ENCODE data around the gene DLGAP4.

The DLGAP4 gene

DNA sequence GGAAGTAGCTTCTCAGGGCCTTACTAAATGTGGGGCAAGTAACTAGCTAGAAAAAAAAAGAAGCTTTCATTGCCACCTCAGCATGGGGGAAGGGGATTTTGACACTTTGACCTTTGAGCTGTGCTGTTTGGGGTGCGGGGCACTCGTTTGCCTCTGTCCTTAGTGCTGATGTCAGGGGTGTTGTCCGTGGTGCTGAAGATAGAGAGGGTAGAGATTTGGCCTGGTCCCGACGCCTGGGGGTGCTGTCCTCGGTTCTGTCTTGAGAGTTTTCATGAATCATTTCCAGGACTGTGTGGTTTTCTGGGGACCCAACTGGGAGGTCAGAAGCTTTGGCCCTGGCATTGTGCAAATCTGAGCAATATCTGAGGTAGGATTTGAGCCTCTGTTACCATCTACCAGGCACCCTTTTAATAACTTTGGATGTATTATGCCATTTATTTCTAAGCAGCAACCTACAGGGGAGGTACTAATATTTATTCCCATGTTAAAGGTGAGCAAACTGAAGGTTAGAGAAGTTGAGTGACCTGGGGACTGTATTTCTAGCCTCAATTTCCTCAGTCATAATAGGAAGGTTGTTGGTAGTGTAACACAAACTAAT lies 78.0 kb downstream of the DLGAP4 start:
- H3K4me1 Mint-ChIP-seq (ENCODE audit: low read depth): no peaks in the 10 kb centered on the region
- no peak overlapping the region for H3K4me3 Mint-ChIP-seq
- no peaks in the 10 kb centered on the region for H3K36me3 Mint-ChIP-seq (ENCODE audit: low read depth)
- no peak overlapping the region for H3K27ac Mint-ChIP-seq
- H3K27me3 Mint-ChIP-seq: peaks cover 3% of the 10 kb centered on the region
- H3K9me3 Mint-ChIP-seq: no peaks in the 10 kb centered on the region

- Mint-ChIP-seq H3K27ac (no peak overlapping the region), H3K27me3 (peaks cover 3% of the 10 kb centered on the region), H3K4me3 (no peak overlapping the region), H3K4me1 (ENCODE audit: low read depth) (no peaks in the 10 kb centered on the region), H3K36me3 (ENCODE audit: low read depth) (no peaks in the 10 kb centered on the region), H3K9me3 (no peaks in the 10 kb centered on the region)
Observed at GRCh38 chr20:36385503-36385902, 79.4 kb downstream of the DLGAP4 start.

- H3K36me3 Mint-ChIP-seq (ENCODE audit: low read depth): no peaks in the 10 kb centered on the region
- H3K4me1 Mint-ChIP-seq (ENCODE audit: low read depth): no peaks in the 10 kb centered on the region
- peaks cover 3% of the 10 kb centered on the region for H3K27me3 Mint-ChIP-seq
- no peaks in the 10 kb centered on the region for H3K9me3 Mint-ChIP-seq
- no peak overlapping the region for H3K27ac Mint-ChIP-seq
- no peak overlapping the region for H3K4me3 Mint-ChIP-seq
Observed at GRCh38 chr20:36386236-36386635, 80.1 kb downstream of the DLGAP4 start.

GRCh38 chr20:36390269-36390668 lies 84.1 kb downstream of the DLGAP4 start:
- Mint-ChIP-seq H3K9me3 (no peaks in the 10 kb centered on the region), H3K27me3 (no peaks in the 10 kb centered on the region)

DNA sequence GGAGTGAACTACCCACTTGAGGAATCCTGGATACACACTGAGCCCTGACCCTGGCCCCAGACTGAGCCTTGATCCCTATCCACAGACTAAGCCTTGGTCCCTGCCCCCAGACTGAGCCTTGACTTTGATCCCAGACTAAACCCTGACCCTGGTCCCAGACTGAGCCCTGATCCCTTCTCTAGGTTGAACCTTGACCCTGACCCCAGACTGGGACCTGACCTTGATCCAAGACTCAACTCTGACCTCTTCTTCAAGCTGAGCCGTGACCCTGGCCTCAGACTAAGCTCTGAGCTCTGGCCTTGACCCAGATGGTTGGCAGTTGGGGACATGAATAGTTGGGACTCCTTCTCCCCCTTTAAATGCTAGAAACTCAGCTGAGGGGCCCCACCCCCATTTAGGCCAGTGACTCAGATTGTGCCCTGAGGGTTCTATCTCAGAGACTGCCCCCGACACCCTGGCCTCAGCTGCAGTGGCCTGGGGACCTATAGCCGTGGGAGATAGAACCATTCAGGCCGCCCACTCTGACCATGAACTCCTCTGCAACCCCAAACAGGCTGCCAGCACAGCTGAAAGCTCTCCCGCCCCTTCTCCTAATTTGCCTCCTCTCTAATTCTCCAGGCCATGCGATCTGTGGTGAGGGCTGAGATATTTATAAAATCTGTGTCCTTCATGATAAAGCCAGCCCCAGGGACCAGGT lies 84.7 kb downstream of the DLGAP4 start:
- H3K9me3 Mint-ChIP-seq: no peaks in the 10 kb centered on the region
- H3K4me3 Mint-ChIP-seq: no peak overlapping the region
- no peaks in the 10 kb centered on the region for H3K27me3 Mint-ChIP-seq
- H3K4me1 Mint-ChIP-seq (ENCODE audit: low read depth): no peaks in the 10 kb centered on the region
- H3K27ac Mint-ChIP-seq: no peak overlapping the region
- H3K36me3 Mint-ChIP-seq (ENCODE audit: low read depth): no peaks in the 10 kb centered on the region

More at GRCh38 chr20:36390269-36390668, 84.1 kb downstream of the DLGAP4 start:
- Mint-ChIP-seq H3K4me1 (ENCODE audit: low read depth) (no peaks in the 10 kb centered on the region), H3K27ac (no peak overlapping the region), H3K4me3 (no peak overlapping the region), H3K36me3 (ENCODE audit: low read depth) (no peaks in the 10 kb centered on the region)

- H3K9me3 Mint-ChIP-seq: peaks cover 3% of the 10 kb centered on the region
Observed at GRCh38 chr20:36391456-36391855, 85.3 kb downstream of the DLGAP4 start.

GRCh38 chr20:36391955-36392354 lies 85.8 kb downstream of the DLGAP4 start:
- Mint-ChIP-seq H3K4me3 (no peak overlapping the region), H3K27me3 (no peaks in the 10 kb centered on the region), H3K9me3 (peaks cover 5% of the 10 kb centered on the region), H3K36me3 (ENCODE audit: low read depth) (no peaks in the 10 kb centered on the region), H3K27ac (no peak overlapping the region), H3K4me1 (ENCODE audit: low read depth) (no peaks in the 10 kb centered on the region)

More at GRCh38 chr20:36391456-36391855, 85.3 kb downstream of the DLGAP4 start:
- H3K36me3 Mint-ChIP-seq (ENCODE audit: low read depth): no peaks in the 10 kb centered on the region
- H3K4me3 Mint-ChIP-seq: no peak overlapping the region
- H3K27me3 Mint-ChIP-seq: no peaks in the 10 kb centered on the region
- H3K4me1 Mint-ChIP-seq (ENCODE audit: low read depth): no peaks in the 10 kb centered on the region
- no peak overlapping the region for H3K27ac Mint-ChIP-seq

DNA sequence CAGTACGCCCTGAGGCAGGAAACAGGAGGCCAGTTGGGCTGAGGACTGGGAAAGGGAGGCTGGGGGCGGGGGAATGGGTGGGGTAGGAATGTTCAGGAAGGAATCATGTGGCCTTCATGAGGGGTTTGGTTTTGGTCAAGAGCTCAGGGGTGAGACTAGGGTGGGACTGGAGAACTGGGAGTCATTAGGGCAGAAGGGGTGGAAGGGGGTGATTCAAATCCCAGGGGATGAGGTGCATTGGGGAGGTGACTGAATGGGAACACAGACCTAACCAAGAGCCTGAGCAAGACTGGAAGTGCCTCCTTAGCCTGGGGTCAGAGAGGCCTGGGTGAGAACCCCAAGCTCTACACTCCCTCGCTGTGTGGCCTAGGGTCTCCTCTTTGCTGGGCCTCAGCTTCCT lies 86.8 kb downstream of the DLGAP4 start:
- Mint-ChIP-seq H3K27ac (no peak overlapping the region), H3K4me1 (ENCODE audit: low read depth) (no peaks in the 10 kb centered on the region), H3K4me3 (no peak overlapping the region), H3K9me3 (peaks cover 5% of the 10 kb centered on the region), H3K36me3 (ENCODE audit: low read depth) (no peaks in the 10 kb centered on the region), H3K27me3 (peaks cover under 1% of the 10 kb centered on the region)

DNA sequence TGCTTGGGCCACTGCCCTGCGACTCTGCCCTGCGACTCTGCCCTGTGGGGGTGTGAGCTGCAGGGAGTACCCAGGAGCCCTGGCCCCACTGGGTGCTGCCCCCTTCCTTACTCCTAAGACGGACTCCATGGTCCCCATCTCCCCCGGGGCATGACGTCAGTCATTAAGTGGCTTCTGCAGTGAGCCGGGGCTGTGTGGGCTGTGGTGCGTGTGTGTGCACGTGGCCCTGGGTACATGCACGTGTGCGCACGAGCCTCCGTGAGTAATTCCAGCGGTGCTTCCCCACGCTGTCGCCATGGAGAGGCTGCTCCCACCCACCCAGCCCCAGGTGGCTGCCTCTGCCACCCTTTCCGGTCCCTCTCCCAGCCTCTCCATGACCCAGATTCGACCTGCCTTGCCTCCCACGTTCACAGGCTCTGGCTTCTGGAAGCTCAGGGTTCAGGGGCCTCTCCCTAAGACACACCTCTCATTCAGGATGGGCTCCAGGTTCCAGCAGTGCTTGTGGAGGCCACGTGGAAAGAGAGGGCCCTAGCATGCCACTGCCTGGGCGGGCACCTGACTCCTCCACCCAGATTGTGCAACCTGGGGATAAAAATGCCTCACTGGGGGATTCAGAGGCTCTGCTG lies 88.3 kb downstream of the DLGAP4 start:
- Mint-ChIP-seq H3K27me3 (peaks cover 5% of the 10 kb centered on the region), H3K4me1 (ENCODE audit: low read depth) (no peaks in the 10 kb centered on the region), H3K27ac (no peak overlapping the region), H3K9me3 (peaks cover 5% of the 10 kb centered on the region), H3K4me3 (no peak overlapping the region), H3K36me3 (ENCODE audit: low read depth) (no peaks in the 10 kb centered on the region)

GRCh38 chr20:36396340-36396739 lies 90.2 kb downstream of the DLGAP4 start:
- Mint-ChIP-seq H3K9me3 (peaks cover 5% of the 10 kb centered on the region), H3K27me3 (peaks cover 11% of the 10 kb centered on the region), H3K27ac (no peak overlapping the region), H3K4me3 (no peak overlapping the region), H3K4me1 (ENCODE audit: low read depth) (no peaks in the 10 kb centered on the region), H3K36me3 (ENCODE audit: low read depth) (no peaks in the 10 kb centered on the region)

GRCh38 chr20:36396847-36397630 lies 90.9 kb downstream of the DLGAP4 start:
- no peaks in the 10 kb centered on the region for H3K36me3 Mint-ChIP-seq (ENCODE audit: low read depth)
- H3K4me3 Mint-ChIP-seq: no peak overlapping the region
- no peaks in the 10 kb centered on the region for H3K4me1 Mint-ChIP-seq (ENCODE audit: low read depth)
- peaks cover 5% of the 10 kb centered on the region for H3K9me3 Mint-ChIP-seq
- peaks cover 18% of the 10 kb centered on the region for H3K27me3 Mint-ChIP-seq
- no peak overlapping the region for H3K27ac Mint-ChIP-seq

GRCh38 chr20:36398515-36398914 lies 92.4 kb downstream of the DLGAP4 start:
- no peak overlapping the region for H3K27ac Mint-ChIP-seq

GRCh38 chr20:36399147-36399968 lies 93.2 kb downstream of the DLGAP4 start:
- H3K9me3 Mint-ChIP-seq: peaks cover 5% of the 10 kb centered on the region
- peaks cover 33% of the 10 kb centered on the region for H3K27me3 Mint-ChIP-seq
- H3K4me1 Mint-ChIP-seq (ENCODE audit: low read depth): no peaks in the 10 kb centered on the region
- no peaks in the 10 kb centered on the region for H3K36me3 Mint-ChIP-seq (ENCODE audit: low read depth)
- no peak overlapping the region for H3K27ac Mint-ChIP-seq
- no peak overlapping the region for H3K4me3 Mint-ChIP-seq

More at GRCh38 chr20:36398515-36398914, 92.4 kb downstream of the DLGAP4 start:
- no peaks in the 10 kb centered on the region for H3K36me3 Mint-ChIP-seq (ENCODE audit: low read depth)
- peaks cover 29% of the 10 kb centered on the region for H3K27me3 Mint-ChIP-seq
- no peak overlapping the region for H3K4me3 Mint-ChIP-seq
- H3K4me1 Mint-ChIP-seq (ENCODE audit: low read depth): no peaks in the 10 kb centered on the region
- H3K9me3 Mint-ChIP-seq: peaks cover 5% of the 10 kb centered on the region

DNA sequence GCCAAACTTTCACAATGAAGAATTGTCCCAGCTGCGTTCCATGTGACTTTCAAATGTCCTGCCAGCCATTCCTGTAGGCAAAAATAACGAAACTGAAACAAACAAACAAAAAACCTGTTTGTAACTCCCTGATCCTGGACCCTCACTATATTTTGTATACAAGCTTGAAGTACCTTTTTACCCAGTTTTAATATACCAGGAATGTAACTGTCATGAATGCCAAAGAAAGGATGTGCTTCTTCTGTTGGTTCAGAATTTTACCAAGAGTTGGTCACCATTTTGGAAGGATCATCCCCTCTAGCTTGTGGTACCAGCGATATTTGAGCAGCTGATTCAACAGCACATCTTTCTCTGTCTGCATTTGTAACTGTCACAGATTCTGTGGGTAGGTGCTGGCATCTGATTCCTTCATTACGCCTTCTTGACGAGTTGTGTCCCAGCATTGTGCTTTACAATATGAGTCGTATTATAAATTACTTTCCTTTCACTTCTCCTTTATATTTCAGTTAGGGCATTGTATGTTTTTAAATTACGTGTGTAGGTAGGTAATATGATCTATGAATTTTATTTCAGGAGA lies 93.9 kb downstream of the DLGAP4 start:
- H3K4me1 Mint-ChIP-seq (ENCODE audit: low read depth): no peaks in the 10 kb centered on the region
- H3K4me3 Mint-ChIP-seq: no peak overlapping the region
- H3K27ac Mint-ChIP-seq: no peak overlapping the region
- peaks cover 5% of the 10 kb centered on the region for H3K9me3 Mint-ChIP-seq
- H3K27me3 Mint-ChIP-seq: peaks cover 33% of the 10 kb centered on the region
- H3K36me3 Mint-ChIP-seq (ENCODE audit: low read depth): no peaks in the 10 kb centered on the region

All from stimulated activated naive CD8-positive, alpha-beta T cell treated with anti-CD3 and anti-CD28 coated beads, Interleukin-15, Interleukin-2, amounts not matched to agents 100 ng/mL and 50 ng/mL, for 24 hours (primary cell).